Neural cell (in vitro differentiated cells): ENCODE measurements around the gene CLTCL1. TPM values are rescaled to one million over a fixed set of nuclear protein-coding genes. Genes with fewer than 3 reads are reported as not detected.

Experiments
- H2AFZ ChIP-seq: fragments of 200-600, 300-800 bp; sonication (generic), shearing (Covaris generic); 2 replicates; pipeline ENCODE4 v1.6.0; 2014; ENCODE audit warnings: low read depth, mild to moderate bottlenecking, antibody characterized with exemption, low read length, moderate library complexity
- H3F3A ChIP-seq: fragments of 200-600 bp; shearing (Covaris generic); 2 replicates; pipeline ENCODE4 v1.6.1; 2016; ENCODE audit warnings: mild to moderate bottlenecking, moderate library complexity, mixed read lengths, antibody characterized with exemption, low read length; ENCODE audit not compliant: insufficient read depth, poor library complexity, severe bottlenecking
- H3K27ac ChIP-seq: fragments of 200-600, 300-800 bp; sonication (generic), shearing (Covaris generic); 2 replicates; pipeline ENCODE4 v1.5.1; 2014; ENCODE audit warnings: mild to moderate bottlenecking, low read length, moderate library complexity
- H3K27me3 ChIP-seq: fragments of 300-800, 200-600 bp; sonication (generic), shearing (Covaris generic); 2 replicates; pipeline ENCODE4 v1.6.0; 2014; ENCODE audit warnings: mild to moderate bottlenecking, low read depth, low read length, moderate library complexity; ENCODE audit not compliant: insufficient read depth
- H3K36me3 ChIP-seq: fragments of 300-800, 200-600 bp; sonication (generic), shearing (Covaris generic); 2 replicates; pipeline ENCODE4 v1.5.1; 2014; ENCODE audit warnings: mild to moderate bottlenecking, antibody characterized with exemption, low read length, moderate library complexity; ENCODE audit not compliant: insufficient read depth
- H3K4me2 ChIP-seq: fragments of 300-800, 200-600 bp; sonication (generic), shearing (Covaris generic); 2 replicates; pipeline ENCODE4 v1.6.0; 2014; ENCODE audit warnings: mild to moderate bottlenecking, low read length
- H3K4me3 ChIP-seq: fragments of 300-800, 200-600 bp; sonication (generic), shearing (Covaris generic); 2 replicates; pipeline ENCODE4 v1.5.1; 2014; ENCODE audit warnings: mild to moderate bottlenecking, low read length, moderate library complexity
- H3K79me2 ChIP-seq: fragments of 200-600 bp; shearing (Covaris generic); replicated peaks from 2 replicates; pipeline ENCODE4 v1.6.0; 2014; ENCODE audit warnings: mild to moderate bottlenecking, low read length, moderate library complexity; ENCODE audit not compliant: insufficient read depth
- H3K9ac ChIP-seq: fragments of 300-800, 200-600 bp; sonication (generic), shearing (Covaris generic); 2 replicates; pipeline ENCODE4 v1.6.1; 2016; ENCODE audit warnings: mild to moderate bottlenecking, low read length, mixed read lengths
- H3K9me2 ChIP-seq: fragments of 200-600 bp; shearing (Covaris generic); 2 replicates; pipeline ENCODE4 v1.6.1; 2016; ENCODE audit warnings: mild to moderate bottlenecking, low read length, mixed read lengths; ENCODE audit not compliant: insufficient read depth
- H3K9me3 ChIP-seq: fragments of 200-600, 300-800 bp; sonication (generic), shearing (Covaris generic); 2 replicates; pipeline ENCODE4 v1.6.1; 2016; ENCODE audit warnings: mild to moderate bottlenecking, mixed run types, low read length, moderate library complexity, mixed read lengths
- H4K20me1 ChIP-seq: fragments of 200-600 bp; shearing (Covaris generic); 2 replicates; pipeline ENCODE4 v1.6.1; 2016; ENCODE audit warnings: mild to moderate bottlenecking, mixed run types; ENCODE audit not compliant: insufficient read depth
- EP300 ChIP-seq: fragments of 450-650 bp; conservative IDR thresholded peaks from 2 replicates; pipeline ENCODE4 v1.6.1; 2014; ENCODE audit warnings: antibody characterized with exemption, mild to moderate bottlenecking, moderate library complexity; ENCODE audit not compliant: poor library complexity, severe bottlenecking
- EZH2 ChIP-seq: fragments of 200-600, 300-800 bp; shearing (Covaris generic), sonication (generic); IDR thresholded peaks from 2 replicates; pipeline ENCODE4 v1.6.1; 2014; ENCODE audit warnings: antibody characterized with exemption, low read length, borderline replicate concordance, mild to moderate bottlenecking; ENCODE audit not compliant: insufficient read depth, poor library complexity, severe bottlenecking
- MXI1 ChIP-seq: fragments of 450-650 bp; conservative IDR thresholded peaks from 2 replicates; pipeline ENCODE4 v1.6.1; 2014; ENCODE audit warnings: antibody characterized with exemption, mild to moderate bottlenecking; ENCODE audit not compliant: poor library complexity, severe bottlenecking
- POLR2AphosphoS5 ChIP-seq: IDR thresholded peaks from 2 replicates; pipeline ENCODE4 v1.6.1; 2012
- RAD21 ChIP-seq: fragments of 450-650 bp; conservative IDR thresholded peaks from 2 replicates; pipeline ENCODE4 v1.6.1; 2014; ENCODE audit warnings: antibody characterized with exemption, mild to moderate bottlenecking, moderate library complexity
- REST ChIP-seq: IDR thresholded peaks from 2 replicates; pipeline ENCODE4 v1.6.1; 2012; ENCODE audit warnings: borderline replicate concordance
- SMC3 ChIP-seq: fragments of 450-650 bp; conservative IDR thresholded peaks from 2 replicates; pipeline ENCODE4 v1.6.1; 2014; ENCODE audit warnings: antibody characterized with exemption, mild to moderate bottlenecking, moderate library complexity; ENCODE audit not compliant: poor library complexity
- TAF1 ChIP-seq: IDR thresholded peaks from 2 replicates; pipeline ENCODE4 v1.6.1; 2012; ENCODE audit warnings: low read depth
- polyA plus RNA-seq: library from polyadenylated mRNA; depleted of rRNA; stranded (reverse); fragments of >200 nt; gene quantifications from 2 replicates; pipeline ENCODE4 v1.2.3, GENCODE V29; 2014
- TF ChIP-seq, protein P1 (sequence below): fragments of 450-650 bp; IDR thresholded peaks from 2 replicates; pipeline ENCODE4 v1.5.1; 2014; ENCODE audit warnings: antibody characterized with exemption, mild to moderate bottlenecking, moderate library complexity; ENCODE audit not compliant: poor library complexity, severe bottlenecking

Gene CLTCL1
- polyA plus RNA-seq, 1 donor from 2014 or later = 7.8 TPM

- Histone ChIP-seq H3K4me2 (no peak overlapping the region), H3K9ac (no peak overlapping the region), H2AFZ (no peak overlapping the region), H3K79me2 (no peaks in the 10 kb centered on the region), H3K27me3 (no peaks in the 10 kb centered on the region), H4K20me1 (no peaks in the 10 kb centered on the region), H3K4me3 (no peak overlapping the region), H3K36me3 (no peaks in the 10 kb centered on the region), H3K27ac (no peak overlapping the region), H3K9me2 (no peaks in the 10 kb centered on the region), H3F3A (no peaks in the 10 kb centered on the region), H3K9me3 (no peaks in the 10 kb centered on the region)
- TF ChIP-seq MXI1 = no peak
- TF ChIP-seq TAF1 = no peak
- TF ChIP-seq, protein P1, sequence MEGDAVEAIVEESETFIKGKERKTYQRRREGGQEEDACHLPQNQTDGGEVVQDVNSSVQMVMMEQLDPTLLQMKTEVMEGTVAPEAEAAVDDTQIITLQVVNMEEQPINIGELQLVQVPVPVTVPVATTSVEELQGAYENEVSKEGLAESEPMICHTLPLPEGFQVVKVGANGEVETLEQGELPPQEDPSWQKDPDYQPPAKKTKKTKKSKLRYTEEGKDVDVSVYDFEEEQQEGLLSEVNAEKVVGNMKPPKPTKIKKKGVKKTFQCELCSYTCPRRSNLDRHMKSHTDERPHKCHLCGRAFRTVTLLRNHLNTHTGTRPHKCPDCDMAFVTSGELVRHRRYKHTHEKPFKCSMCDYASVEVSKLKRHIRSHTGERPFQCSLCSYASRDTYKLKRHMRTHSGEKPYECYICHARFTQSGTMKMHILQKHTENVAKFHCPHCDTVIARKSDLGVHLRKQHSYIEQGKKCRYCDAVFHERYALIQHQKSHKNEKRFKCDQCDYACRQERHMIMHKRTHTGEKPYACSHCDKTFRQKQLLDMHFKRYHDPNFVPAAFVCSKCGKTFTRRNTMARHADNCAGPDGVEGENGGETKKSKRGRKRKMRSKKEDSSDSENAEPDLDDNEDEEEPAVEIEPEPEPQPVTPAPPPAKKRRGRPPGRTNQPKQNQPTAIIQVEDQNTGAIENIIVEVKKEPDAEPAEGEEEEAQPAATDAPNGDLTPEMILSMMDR = no peak
- no peak for TF ChIP-seq SMC3
- TF ChIP-seq EZH2 = no peak
- TF ChIP-seq REST = no peak
These were observed 159.4 kb downstream of the CLTCL1 start for GRCh38 chr22:19132153-19132552.

DNA sequence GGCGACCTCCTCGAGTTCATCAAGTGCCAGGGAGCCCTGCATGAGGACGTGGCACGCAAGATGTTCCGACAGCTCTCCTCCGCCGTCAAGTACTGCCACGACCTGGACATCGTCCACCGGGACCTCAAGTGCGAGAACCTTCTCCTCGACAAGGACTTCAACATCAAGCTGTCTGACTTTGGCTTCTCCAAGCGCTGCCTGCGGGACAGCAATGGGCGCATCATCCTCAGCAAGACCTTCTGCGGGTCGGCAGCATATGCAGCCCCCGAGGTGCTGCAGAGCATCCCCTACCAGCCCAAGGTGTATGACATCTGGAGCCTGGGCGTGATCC lies 159.9 kb downstream of the CLTCL1 start:
- no peaks in the 10 kb centered on the region for H3F3A ChIP-seq
- H2AFZ ChIP-seq = no peak overlapping the region
- no peaks in the 10 kb centered on the region for H4K20me1 ChIP-seq
- H3K9me2 ChIP-seq = no peaks in the 10 kb centered on the region
- no peaks in the 10 kb centered on the region for H3K27me3 ChIP-seq
- H3K79me2 ChIP-seq = no peaks in the 10 kb centered on the region
- TF ChIP-seq MXI1 (no peak), RAD21 (no peak), TAF1 (no peak), EZH2 (no peak), EP300 (no peak), SMC3 (no peak), REST (no peak), POLR2AphosphoS5 (no peak)
- TF ChIP-seq, protein P1 = no peak
- no peak overlapping the region for H3K9ac ChIP-seq
- no peaks in the 10 kb centered on the region for H3K36me3 ChIP-seq
- H3K4me3 ChIP-seq = no peak overlapping the region
- H3K9me3 ChIP-seq = no peaks in the 10 kb centered on the region
- H3K27ac ChIP-seq = no peak overlapping the region
- H3K4me2 ChIP-seq = no peak overlapping the region
